ENCODE data around the gene NOB1.

The NOB1 gene

DNA sequence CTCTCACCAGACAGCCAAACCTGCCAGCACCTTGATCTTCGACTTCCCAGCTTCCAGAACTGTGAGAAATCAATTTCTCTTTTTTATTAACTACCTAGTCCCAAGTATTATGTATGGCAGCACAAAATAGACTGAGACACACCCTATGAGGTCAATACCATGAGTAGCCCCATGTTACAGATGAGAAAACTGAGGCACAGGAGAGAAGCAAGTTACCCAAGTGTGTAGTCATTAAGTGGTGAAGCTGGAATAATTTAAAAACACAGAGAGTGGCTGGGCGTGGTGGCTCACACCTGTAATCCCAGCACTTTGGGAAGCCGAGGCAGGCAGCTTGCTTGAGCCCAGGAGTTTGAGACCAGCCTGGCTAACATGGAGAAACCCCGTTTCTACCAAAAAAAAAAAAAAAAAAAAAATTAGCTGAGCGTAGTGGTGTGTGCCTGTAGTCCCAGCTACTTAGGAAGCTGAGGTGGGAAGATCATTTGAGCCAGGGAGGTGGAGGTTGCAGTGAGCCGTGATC, 33.2 kb downstream of the NOB1 start:
- H3K9me3 ChIP-seq = no peaks in the 10 kb centered on the region
- no peak overlapping the region for H3K27ac ChIP-seq
- TF ChIP-seq, protein P1, sequence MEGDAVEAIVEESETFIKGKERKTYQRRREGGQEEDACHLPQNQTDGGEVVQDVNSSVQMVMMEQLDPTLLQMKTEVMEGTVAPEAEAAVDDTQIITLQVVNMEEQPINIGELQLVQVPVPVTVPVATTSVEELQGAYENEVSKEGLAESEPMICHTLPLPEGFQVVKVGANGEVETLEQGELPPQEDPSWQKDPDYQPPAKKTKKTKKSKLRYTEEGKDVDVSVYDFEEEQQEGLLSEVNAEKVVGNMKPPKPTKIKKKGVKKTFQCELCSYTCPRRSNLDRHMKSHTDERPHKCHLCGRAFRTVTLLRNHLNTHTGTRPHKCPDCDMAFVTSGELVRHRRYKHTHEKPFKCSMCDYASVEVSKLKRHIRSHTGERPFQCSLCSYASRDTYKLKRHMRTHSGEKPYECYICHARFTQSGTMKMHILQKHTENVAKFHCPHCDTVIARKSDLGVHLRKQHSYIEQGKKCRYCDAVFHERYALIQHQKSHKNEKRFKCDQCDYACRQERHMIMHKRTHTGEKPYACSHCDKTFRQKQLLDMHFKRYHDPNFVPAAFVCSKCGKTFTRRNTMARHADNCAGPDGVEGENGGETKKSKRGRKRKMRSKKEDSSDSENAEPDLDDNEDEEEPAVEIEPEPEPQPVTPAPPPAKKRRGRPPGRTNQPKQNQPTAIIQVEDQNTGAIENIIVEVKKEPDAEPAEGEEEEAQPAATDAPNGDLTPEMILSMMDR (IDR thresholded peaks at IDR 0.05) = no peak
- H3K27me3 ChIP-seq = peaks cover 29% of the 10 kb centered on the region
- peaks cover 14% of the 10 kb centered on the region in 2 experiments for H3K4me1 ChIP-seq (ENCODE audit: control insufficient read depth in 1 of 2, insufficient read depth in 1 of 2, low read depth in 1 of 2, low read length in 1 of 2)
- H3K4me3 ChIP-seq (ENCODE audit: low read depth in 1 of 2, low read length in 1 of 2) = no peak overlapping the region
- H3K36me3 ChIP-seq = no peaks in the 10 kb centered on the region

- H3K4me1 ChIP-seq (ENCODE audit: control insufficient read depth in 1 of 2, insufficient read depth in 1 of 2, low read depth in 1 of 2, low read length in 1 of 2) = peaks cover 9% of the 10 kb centered on the region in 2 experiments
- H3K27ac ChIP-seq = no peak overlapping the region
- H3K36me3 ChIP-seq = no peaks in the 10 kb centered on the region
- TF ChIP-seq, protein P1 (IDR thresholded peaks at IDR 0.05) = no peak
- no peaks in the 10 kb centered on the region for H3K9me3 ChIP-seq
- peaks cover 24% of the 10 kb centered on the region for H3K27me3 ChIP-seq
- no peak overlapping the region for H3K4me3 ChIP-seq (ENCODE audit: low read depth in 1 of 2, low read length in 1 of 2)
Measured at GRCh38 chr16:69720822-69721430, 33.8 kb downstream of the NOB1 start.

DNA sequence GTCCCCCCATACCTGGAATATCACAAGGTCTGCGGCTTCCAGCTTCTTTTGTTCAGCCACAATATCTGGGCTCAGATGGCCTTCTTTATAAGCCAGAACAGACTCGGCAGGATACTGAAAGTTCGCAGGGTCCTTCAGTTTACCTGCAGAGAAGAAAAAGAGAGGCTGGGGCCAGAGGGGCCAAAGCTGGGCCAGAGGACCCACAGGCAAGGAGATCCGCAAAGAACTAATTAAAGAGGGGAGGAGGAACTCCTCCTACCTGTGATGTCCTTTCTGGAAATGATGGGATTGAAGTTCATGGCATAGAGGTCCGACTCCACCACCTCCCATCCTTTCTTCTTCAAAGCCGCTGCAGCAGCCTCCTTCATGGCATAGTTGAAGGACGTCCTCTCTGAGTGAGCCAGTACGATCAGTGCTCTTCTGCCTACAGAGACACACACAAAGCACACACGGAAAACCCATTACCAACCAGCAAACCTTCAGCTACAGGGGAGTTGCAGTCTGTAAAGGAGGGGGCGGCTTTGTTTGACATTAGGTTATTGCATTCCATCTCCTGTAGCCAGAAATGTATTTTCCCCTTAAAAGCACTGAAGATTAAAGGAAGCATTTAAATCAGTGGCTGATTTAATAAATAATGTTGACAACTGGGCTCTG, 36.5 kb downstream of the NOB1 start:
- Histone ChIP-seq H3K4me1 (ENCODE audit: control insufficient read depth in 1 of 2, insufficient read depth in 1 of 2, low read depth in 1 of 2, low read length in 1 of 2) (no peaks in the 10 kb centered on the region), H3K27ac (no peak overlapping the region), H3K36me3 (no peaks in the 10 kb centered on the region), H3K4me3 (ENCODE audit: low read depth in 1 of 2, low read length in 1 of 2) (no peak overlapping the region), H3K9me3 (no peaks in the 10 kb centered on the region), H3K27me3 (no peaks in the 10 kb centered on the region)
- TF ChIP-seq, protein P1 (IDR thresholded peaks at IDR 0.05) = no peak

GRCh38 chr16:69717066-69717465, 37.7 kb downstream of the NOB1 start:
- H3K4me1 ChIP-seq (ENCODE audit: control insufficient read depth in 1 of 2, insufficient read depth in 1 of 2, low read depth in 1 of 2, low read length in 1 of 2) = no peaks in the 10 kb centered on the region
- TF ChIP-seq, protein P1 (IDR thresholded peaks at IDR 0.05) = no peak
- H3K9me3 ChIP-seq = no peaks in the 10 kb centered on the region
- no peak overlapping the region for H3K27ac ChIP-seq
- H3K27me3 ChIP-seq = no peaks in the 10 kb centered on the region
- H3K36me3 ChIP-seq = no peaks in the 10 kb centered on the region
- no peak overlapping the region for H3K4me3 ChIP-seq (ENCODE audit: low read depth in 1 of 2, low read length in 1 of 2)

GRCh38 chr16:69712914-69713581, 41.7 kb downstream of the NOB1 start:
- Histone ChIP-seq H3K36me3 (peaks cover 6% of the 10 kb centered on the region), H3K9me3 (no peaks in the 10 kb centered on the region), H3K4me1 (ENCODE audit: control insufficient read depth in 1 of 2, insufficient read depth in 1 of 2, low read depth in 1 of 2, low read length in 1 of 2) (no peaks in the 10 kb centered on the region), H3K27me3 (no peaks in the 10 kb centered on the region), H3K4me3 (ENCODE audit: low read depth in 1 of 2, low read length in 1 of 2) (no peak overlapping the region), H3K27ac (no peak overlapping the region)
- TF ChIP-seq, protein P1 (IDR thresholded peaks at IDR 0.05) = no peak

Data from neutrophil (primary cell).